Right atrium auricular region (tissue), 2 donors: ENCODE measurements around the gene TMED1. TPM values are rescaled to one million over a fixed set of nuclear protein-coding genes. Genes with fewer than 3 reads are reported as not detected.
"Not testable (repeated sequence)": the region's sequence is repeated elsewhere in the genome, so short reads cannot be mapped to it uniquely, and the experiment has no call there.

Experiments
- DNase-seq: peaks from one replicate; pipeline ENCODE4 v3.0.0-alpha.2; 2019; ENCODE audit warnings: low spot score
- H3K27ac ChIP-seq, 2 donors: fragments of 200-600 bp; sonication (generic); 1 replicate in 1 of 2; 2 replicates in 1 of 2; pipeline ENCODE4 v1.5.1; 2016 to 2019
- H3K27me3 ChIP-seq, 2 donors: fragments of 200-600 bp; sonication (generic); one replicate each; pipeline versions ENCODE4 v1.5.1 to v1.6.0; 2017 to 2019
- H3K36me3 ChIP-seq: fragments of 200-600 bp; sonication (generic); one replicate; pipeline ENCODE4 v1.5.1; 2016
- H3K4me1 ChIP-seq, 2 donors: fragments of 200-600 bp; sonication (generic); one replicate each; pipeline versions ENCODE4 v1.5.1 to v1.6.0; 2017 to 2019
- H3K4me3 ChIP-seq, 2 donors: fragments of 200-600 bp; sonication (generic); 1 replicate in 1 of 2; 2 replicates in 1 of 2; pipeline ENCODE4 v1.5.1; 2017 to 2019; ENCODE audit warnings: mild to moderate bottlenecking in 1 of 2, moderate library complexity in 1 of 2
- H3K9me3 ChIP-seq, 2 donors: fragments of 200-600 bp; sonication (generic); one replicate each; pipeline ENCODE4 v1.5.1; 2019
- CTCF ChIP-seq, 2 donors: fragments of 200-600 bp; sonication (generic); IDR thresholded peaks; one replicate each; pipeline ENCODE4 v1.5.1; 2019; ENCODE audit warnings: antibody characterized with exemption in 2 of 2
- total RNA-seq, 2 donors: library from RNA; depleted of rRNA; stranded (reverse); fragments of >200 nt; gene quantifications; one replicate each; pipeline ENCODE4 v1.1.0, GENCODE V29; 2016

The TMED1 gene
- total RNA-seq, 2 donors from 2014 or later = 39.3 to 50.9 TPM

- Histone ChIP-seq H3K27me3 (no peaks in the 10 kb centered on the region), H3K4me1 (peaks cover 0 to 8% of the 10 kb centered on the region in 2 donors), H3K9me3 (no peaks in the 10 kb centered on the region), H3K4me3 (no peak overlapping the region), H3K27ac (no peak overlapping the region), H3K36me3 (no peaks in the 10 kb centered on the region)
- no peak for TF ChIP-seq CTCF (IDR thresholded peaks at IDR 0.05)
- no peak for DNase-seq
These were observed 27.2 kb upstream of the TMED1 start for GRCh38 chr19:10863107-10863717.

- Histone ChIP-seq H3K4me3 (no peak overlapping the region), H3K36me3 (no peaks in the 10 kb centered on the region), H3K9me3 (no peaks in the 10 kb centered on the region), H3K27me3 (no peaks in the 10 kb centered on the region), H3K4me1 (peaks cover 0 to 8% of the 10 kb centered on the region in 2 donors), H3K27ac (no peak overlapping the region)
- no peak for DNase-seq
- no peak for TF ChIP-seq CTCF (IDR thresholded peaks at IDR 0.05)
These were observed 26.6 kb upstream of the TMED1 start for GRCh38 chr19:10862561-10863106.

GRCh38 chr19:10861103-10861651, 25.2 kb upstream of the TMED1 start:
- Histone ChIP-seq H3K36me3 (no peaks in the 10 kb centered on the region), H3K27me3 (no peaks in the 10 kb centered on the region), H3K27ac (no peak overlapping the region), H3K9me3 (no peaks in the 10 kb centered on the region), H3K4me1 (peaks cover 0 to 8% of the 10 kb centered on the region in 2 donors), H3K4me3 (no peak overlapping the region)
- TF ChIP-seq CTCF (IDR thresholded peaks at IDR 0.05) = peak in 1 of 2 donors; percentile 30
- no peak for DNase-seq

- no peak for DNase-seq
- H3K9me3 ChIP-seq = no peaks in the 10 kb centered on the region
- no peaks in the 10 kb centered on the region for H3K36me3 ChIP-seq
- TF ChIP-seq CTCF (IDR thresholded peaks at IDR 0.05) = peak in 1 of 2 donors; percentile 55
- H3K4me3 ChIP-seq = no peak overlapping the region
- H3K27ac ChIP-seq = no peak overlapping the region
- H3K4me1 ChIP-seq = no peaks in the 10 kb centered on the region
- H3K27me3 ChIP-seq = no peaks in the 10 kb centered on the region
These were observed 22.3 kb upstream of the TMED1 start for GRCh38 chr19:10858204-10858828.

GRCh38 chr19:10856899-10857298, 20.9 kb upstream of the TMED1 start:
- not testable (repeated sequence) for H3K4me1 ChIP-seq, H3K27ac ChIP-seq, H3K4me3 ChIP-seq, H3K36me3 ChIP-seq, H3K9me3 ChIP-seq, DNase-seq, H3K27me3 ChIP-seq

GRCh38 chr19:10855879-10856522, 20.0 kb upstream of the TMED1 start:
- peak; percentile 17 to 45 for TF ChIP-seq CTCF (IDR thresholded peaks at IDR 0.05)
- H3K4me1 ChIP-seq = no peaks in the 10 kb centered on the region
- H3K9me3 ChIP-seq = no peaks in the 10 kb centered on the region
- H3K36me3 ChIP-seq = no peaks in the 10 kb centered on the region
- no peaks in the 10 kb centered on the region for H3K27me3 ChIP-seq
- DNase-seq = no peak
- H3K27ac ChIP-seq = no peak overlapping the region
- H3K4me3 ChIP-seq = no peak overlapping the region
